Suprapubic skin (tissue), 4 donors: ENCODE measurements around the gene PTPRN2. TPM values are rescaled to one million over a fixed set of nuclear protein-coding genes. Genes with fewer than 3 reads are reported as not detected.

Experiments
- DNase-seq, 2 donors: peaks; one replicate each; pipeline ENCODE4 v3.0.0-alpha.2; 2019; ENCODE audit warnings: low spot score in 2 of 2
- H3K27ac ChIP-seq: fragments of 200-600 bp; sonication (generic); one replicate; pipeline ENCODE4 v1.5.1; 2019
- H3K27me3 ChIP-seq: fragments of 200-600 bp; sonication (generic); one replicate; pipeline ENCODE4 v1.5.1; 2019
- H3K36me3 ChIP-seq: fragments of 200-600 bp; sonication (generic); one replicate; pipeline ENCODE4 v1.5.1; 2019
- H3K4me1 ChIP-seq: fragments of 200-600 bp; sonication (generic); one replicate; pipeline ENCODE4 v1.5.1; 2019
- H3K4me3 ChIP-seq: fragments of 200-600 bp; sonication (generic); one replicate; pipeline ENCODE4 v1.5.1; 2019; ENCODE audit warnings: mild to moderate bottlenecking
- H3K9me3 ChIP-seq: fragments of 200-600 bp; sonication (generic); one replicate; pipeline ENCODE4 v1.5.1; 2019
- CTCF ChIP-seq, 2 donors: fragments of 200-600 bp in 1 of 2; fragments of 450-650 bp in 1 of 2; sonication (generic) in 1 of 2; IDR thresholded peaks; one replicate each; pipeline ENCODE4 v1.5.1; 2016 to 2019; ENCODE audit warnings: antibody characterized with exemption in 2 of 2, mild to moderate bottlenecking in 1 of 2, moderate library complexity in 1 of 2
- EP300 ChIP-seq: sonication (generic); formaldehyde crosslinking; IDR thresholded peaks from one replicate; pipeline ENCODE4 v1.6.1; 2017; ENCODE audit warnings: antibody characterized with exemption
- POLR2A ChIP-seq, 2 donors: fragments of 450-650 bp; IDR thresholded peaks; one replicate each; pipeline ENCODE4 v1.6.1; 2017; ENCODE audit warnings: antibody characterized with exemption in 2 of 2, mild to moderate bottlenecking in 2 of 2, moderate library complexity in 2 of 2
- POLR2AphosphoS5 ChIP-seq, 3 donors: sonication (generic); formaldehyde crosslinking; IDR thresholded peaks; one replicate each; pipeline ENCODE4 v1.6.1; 2017; ENCODE audit warnings: antibody characterized with exemption in 3 of 3
- WGBS: methylation state at CpG from one replicate; pipeline ENCODE4 v1.1.5; 2018; 5-methylcytosine and 5-hydroxymethylcytosine counted together
- total RNA-seq, 4 donors: library from RNA; depleted of rRNA; stranded (reverse); fragments of >200 nt; gene quantifications; one replicate each; pipeline ENCODE4 v1.1.0, GENCODE V29; 2016

The PTPRN2 gene
- total RNA-seq, 4 donors from 2014 or later = 0.23 to 1.8 (median 1.3) TPM

- H3K27ac ChIP-seq = no peak overlapping the region
- no peaks in the 10 kb centered on the region for H3K27me3 ChIP-seq
- no peak overlapping the region for H3K4me3 ChIP-seq
- H3K36me3 ChIP-seq = no peaks in the 10 kb centered on the region
- TF ChIP-seq POLR2A (IDR thresholded peaks at IDR 0.05) (no peak), CTCF (IDR thresholded peaks at IDR 0.05) (no peak), POLR2AphosphoS5 (IDR thresholded peaks at IDR 0.05) (no peak), EP300 (no peak)
- H3K4me1 ChIP-seq = no peaks in the 10 kb centered on the region
- H3K9me3 ChIP-seq = peaks cover 13% of the 10 kb centered on the region
- no peak for DNase-seq
- WGBS = 35% methylated on average over 2 of the region's 2 CpGs
Measured at GRCh38 chr7:158228986-158229385, 358.6 kb downstream of the PTPRN2 start.

GRCh38 chr7:158228131-158228530, 359.5 kb downstream of the PTPRN2 start:
- TF ChIP-seq EP300 = no peak
- no peak for TF ChIP-seq CTCF (IDR thresholded peaks at IDR 0.05)
- TF ChIP-seq POLR2AphosphoS5 (IDR thresholded peaks at IDR 0.05) = no peak
- TF ChIP-seq POLR2A (IDR thresholded peaks at IDR 0.05) = no peak
- H3K27me3 ChIP-seq = no peaks in the 10 kb centered on the region
- H3K27ac ChIP-seq = no peak overlapping the region
- no peaks in the 10 kb centered on the region for H3K4me1 ChIP-seq
- 79% methylated on average over 1 of the region's 1 CpG for WGBS
- peaks cover 13% of the 10 kb centered on the region for H3K9me3 ChIP-seq
- no peak for DNase-seq
- H3K36me3 ChIP-seq = no peaks in the 10 kb centered on the region
- H3K4me3 ChIP-seq = no peak overlapping the region

- 65% methylated on average over 13 of the region's 13 CpGs for WGBS
Measured at GRCh38 chr7:158227258-158227984, 360.2 kb downstream of the PTPRN2 start.

GRCh38 chr7:158216198-158216597, 371.4 kb downstream of the PTPRN2 start:
- Histone ChIP-seq H3K4me1 (no peaks in the 10 kb centered on the region), H3K9me3 (peaks cover 9% of the 10 kb centered on the region), H3K4me3 (no peak overlapping the region), H3K27me3 (no peaks in the 10 kb centered on the region), H3K36me3 (no peaks in the 10 kb centered on the region), H3K27ac (no peak overlapping the region)
- DNase-seq = no peak
- TF ChIP-seq POLR2AphosphoS5 (IDR thresholded peaks at IDR 0.05) = no peak
- TF ChIP-seq CTCF (IDR thresholded peaks at IDR 0.05) = no peak
- no peak for TF ChIP-seq EP300
- no peak for TF ChIP-seq POLR2A (IDR thresholded peaks at IDR 0.05)

More at GRCh38 chr7:158227258-158227984, 360.2 kb downstream of the PTPRN2 start:
- no peak for DNase-seq
- Histone ChIP-seq H3K27ac (no peak overlapping the region), H3K9me3 (peaks cover 13% of the 10 kb centered on the region), H3K36me3 (no peaks in the 10 kb centered on the region), H3K27me3 (no peaks in the 10 kb centered on the region), H3K4me3 (no peak overlapping the region), H3K4me1 (no peaks in the 10 kb centered on the region)
- no peak for TF ChIP-seq POLR2A (IDR thresholded peaks at IDR 0.05)
- no peak for TF ChIP-seq POLR2AphosphoS5 (IDR thresholded peaks at IDR 0.05)

GRCh38 chr7:158209435-158209834, 378.2 kb downstream of the PTPRN2 start:
- DNase-seq = no peak
- TF ChIP-seq POLR2A (IDR thresholded peaks at IDR 0.05) = no peak
- TF ChIP-seq EP300 = no peak
- no peak for TF ChIP-seq CTCF (IDR thresholded peaks at IDR 0.05)
- TF ChIP-seq POLR2AphosphoS5 (IDR thresholded peaks at IDR 0.05) = no peak
- Histone ChIP-seq H3K27ac (no peak overlapping the region), H3K27me3 (no peaks in the 10 kb centered on the region), H3K4me3 (no peak overlapping the region), H3K4me1 (no peaks in the 10 kb centered on the region), H3K36me3 (no peaks in the 10 kb centered on the region), H3K9me3 (peaks cover 3% of the 10 kb centered on the region)
- 76% methylated on average over 1 of the region's 1 CpG for WGBS
